Forelimb muscle (tissue), 1 donor: ENCODE results near the gene GRSF1. TPM values are rescaled to one million over a fixed set of nuclear protein-coding genes. Genes with fewer than 3 reads are reported as not detected.

ENCODE experiments used
- polyA plus RNA-seq: library from polyadenylated mRNA; unstranded; fragments of 120-200 nt; gene quantifications from one replicate; pipeline ENCODE4 v1.2.1, GENCODE V29; 2013; ENCODE audit not compliant: insufficient read length

Gene GRSF1
- polyA plus RNA-seq, 1 donor = 181 TPM

Other genes starting within 250 kb of the GRSF1 start
- not detected for gene AMBN, start 247.6 kb downstream of the GRSF1 start, polyA plus RNA-seq
- 3.8 TPM for gene ENAM, start 211.1 kb downstream of the GRSF1 start, polyA plus RNA-seq
- 1.5 TPM for gene JCHAIN, start 173.4 kb downstream of the GRSF1 start, polyA plus RNA-seq
- gene UTP3, start 151.4 kb downstream of the GRSF1 start, polyA plus RNA-seq = 18.7 TPM
- 89.7 TPM for gene RUFY3, start 117.9 kb downstream of the GRSF1 start, polyA plus RNA-seq
- 32.1 TPM for gene MOB1B, start 62.5 kb upstream of the GRSF1 start, polyA plus RNA-seq
- gene DCK, start 153.8 kb upstream of the GRSF1 start, polyA plus RNA-seq = 18.5 TPM